Measurements from ENCODE around the gene HNRNPC. TPM values are rescaled to one million over a fixed set of nuclear protein-coding genes. Genes with fewer than 3 reads are reported as not detected.

HNRNPC gene
- total and polyA plus RNA-seq, 2 of the 8 experiments (the other 6 are each of a cell fraction or from before 2014, with no cell fraction given): 781 to 1,207 TPM

GRCh38 chr14:21160061-21160610, 109.1 kb downstream of the HNRNPC start (continued):
- TF ChIP-seq GABPA (IDR thresholded peaks at IDR 0.05; ENCODE audit: borderline replicate concordance, insufficient read depth, low read length) (no peak), MAFK (IDR thresholded peaks at IDR 0.05; ENCODE audit: low read depth, low read length) (no peak), NRF1 (IDR thresholded peaks at IDR 0.05; ENCODE audit: low read depth, low read length) (no peak), JUN (IDR thresholded peaks at IDR 0.05; ENCODE audit: low read depth, low read length) (no peak), CREB1 (IDR thresholded peaks at IDR 0.05) (no peak)

Other genes starting within 250 kb of the HNRNPC start
- gene NDRG2, start 244.4 kb downstream of the HNRNPC start, total RNA-seq (2021; fragmentation: NEBNext Ultra II Directional; extraction: Animal tissue kit (Norgen Biotek cat#: 25700)): 27.2 and 29.9 TPM in 2 replicates
- gene NDRG2, start 244.4 kb downstream of the HNRNPC start, polyA plus RNA-seq (2011; rRNA removed): 48.6 and 65.0 TPM in 2 replicates
- 0.34 TPM in 1 of 2 replicates, not detected in the other for gene TPPP2, start 239.2 kb downstream of the HNRNPC start, total RNA-seq (2021; fragmentation: NEBNext Ultra II Directional; extraction: Animal tissue kit (Norgen Biotek cat#: 25700))
- not detected in 2 replicates for gene TPPP2, start 239.2 kb downstream of the HNRNPC start, polyA plus RNA-seq (2011; rRNA removed)
- not detected in 2 replicates for gene RNASE13, start 234.6 kb downstream of the HNRNPC start, total RNA-seq (2021; fragmentation: NEBNext Ultra II Directional; extraction: Animal tissue kit (Norgen Biotek cat#: 25700))
- gene RNASE13, start 234.6 kb downstream of the HNRNPC start, polyA plus RNA-seq (2011; rRNA removed): 0.05 TPM in 1 of 2 replicates, not detected in the other
- gene RNASE7, start 227.1 kb downstream of the HNRNPC start, total RNA-seq (2021; fragmentation: NEBNext Ultra II Directional; extraction: Animal tissue kit (Norgen Biotek cat#: 25700)): not detected in 2 replicates
- gene RNASE7, start 227.1 kb downstream of the HNRNPC start, polyA plus RNA-seq (2011; rRNA removed): not detected in 2 replicates
- not detected in 2 replicates for gene RNASE8, start 211.6 kb downstream of the HNRNPC start, total RNA-seq (2021; fragmentation: NEBNext Ultra II Directional; extraction: Animal tissue kit (Norgen Biotek cat#: 25700))
- not detected in 2 replicates for gene RNASE8, start 211.6 kb downstream of the HNRNPC start, polyA plus RNA-seq (2011; rRNA removed)
- gene ARHGEF40, start 199.1 kb downstream of the HNRNPC start, total RNA-seq (2021; fragmentation: NEBNext Ultra II Directional; extraction: Animal tissue kit (Norgen Biotek cat#: 25700)): 49.5 and 53.1 TPM in 2 replicates
- 99.6 and 101 TPM in 2 replicates for gene ARHGEF40, start 199.1 kb downstream of the HNRNPC start, polyA plus RNA-seq (2011; rRNA removed)
- 108 and 113 TPM in 2 replicates for gene ZNF219, start 170.8 kb downstream of the HNRNPC start, total RNA-seq (2021; fragmentation: NEBNext Ultra II Directional; extraction: Animal tissue kit (Norgen Biotek cat#: 25700))
- gene ZNF219, start 170.8 kb downstream of the HNRNPC start, polyA plus RNA-seq (2011; rRNA removed): 160 and 310 TPM in 2 replicates
- gene TMEM253, start 168.4 kb downstream of the HNRNPC start, total RNA-seq (2021; fragmentation: NEBNext Ultra II Directional; extraction: Animal tissue kit (Norgen Biotek cat#: 25700)): 1.3 and 1.9 TPM in 2 replicates
- gene TMEM253, start 168.4 kb downstream of the HNRNPC start, polyA plus RNA-seq (2011; rRNA removed): 1.9 and 2.2 TPM in 2 replicates
- gene OR5AU1, start 113.4 kb downstream of the HNRNPC start, total RNA-seq (2021; fragmentation: NEBNext Ultra II Directional; extraction: Animal tissue kit (Norgen Biotek cat#: 25700)): not detected in 2 replicates
- gene OR5AU1, start 113.4 kb downstream of the HNRNPC start, polyA plus RNA-seq (2011; rRNA removed): not detected in 2 replicates
- 0.63 and 0.65 TPM in 2 replicates for gene RPGRIP1, start 10.6 kb upstream of the HNRNPC start, total RNA-seq (2021; fragmentation: NEBNext Ultra II Directional; extraction: Animal tissue kit (Norgen Biotek cat#: 25700))
- 0.35 and 0.36 TPM in 2 replicates for gene RPGRIP1, start 10.6 kb upstream of the HNRNPC start, polyA plus RNA-seq (2011; rRNA removed)
- gene SUPT16H, start 114.6 kb upstream of the HNRNPC start, total RNA-seq (2021; fragmentation: NEBNext Ultra II Directional; extraction: Animal tissue kit (Norgen Biotek cat#: 25700)): 201 and 209 TPM in 2 replicates
- 93.1 and 138 TPM in 2 replicates for gene SUPT16H, start 114.6 kb upstream of the HNRNPC start, polyA plus RNA-seq (2011; rRNA removed)
- 140 TPM in 2 replicates for gene CHD8, start 186.7 kb upstream of the HNRNPC start, total RNA-seq (2021; fragmentation: NEBNext Ultra II Directional; extraction: Animal tissue kit (Norgen Biotek cat#: 25700))
- gene CHD8, start 186.7 kb upstream of the HNRNPC start, polyA plus RNA-seq (2011; rRNA removed): 88.3 and 90.8 TPM in 2 replicates
- 26.1 and 27.6 TPM in 2 replicates for gene RAB2B, start 207.5 kb upstream of the HNRNPC start, total RNA-seq (2021; fragmentation: NEBNext Ultra II Directional; extraction: Animal tissue kit (Norgen Biotek cat#: 25700))
- gene RAB2B, start 207.5 kb upstream of the HNRNPC start, polyA plus RNA-seq (2011; rRNA removed): 13.6 and 23.4 TPM in 2 replicates
- 49.5 and 58.3 TPM in 2 replicates for gene TOX4, start 207.8 kb upstream of the HNRNPC start, total RNA-seq (2021; fragmentation: NEBNext Ultra II Directional; extraction: Animal tissue kit (Norgen Biotek cat#: 25700))
- 50.5 and 51.5 TPM in 2 replicates for gene TOX4, start 207.8 kb upstream of the HNRNPC start, polyA plus RNA-seq (2011; rRNA removed)
- gene METTL3, start 241.9 kb upstream of the HNRNPC start, total RNA-seq (2021; fragmentation: NEBNext Ultra II Directional; extraction: Animal tissue kit (Norgen Biotek cat#: 25700)): 98.6 and 103 TPM in 2 replicates
- gene METTL3, start 241.9 kb upstream of the HNRNPC start, polyA plus RNA-seq (2011; rRNA removed): 144 and 152 TPM in 2 replicates

All from H1 (cell line).